ENCODE data around the gene IL21R.
"Not testable (repeated sequence)": the region's sequence is repeated elsewhere in the genome, so short reads cannot be mapped to it uniquely, and the experiment has no call there.

IL21R gene

DNA sequence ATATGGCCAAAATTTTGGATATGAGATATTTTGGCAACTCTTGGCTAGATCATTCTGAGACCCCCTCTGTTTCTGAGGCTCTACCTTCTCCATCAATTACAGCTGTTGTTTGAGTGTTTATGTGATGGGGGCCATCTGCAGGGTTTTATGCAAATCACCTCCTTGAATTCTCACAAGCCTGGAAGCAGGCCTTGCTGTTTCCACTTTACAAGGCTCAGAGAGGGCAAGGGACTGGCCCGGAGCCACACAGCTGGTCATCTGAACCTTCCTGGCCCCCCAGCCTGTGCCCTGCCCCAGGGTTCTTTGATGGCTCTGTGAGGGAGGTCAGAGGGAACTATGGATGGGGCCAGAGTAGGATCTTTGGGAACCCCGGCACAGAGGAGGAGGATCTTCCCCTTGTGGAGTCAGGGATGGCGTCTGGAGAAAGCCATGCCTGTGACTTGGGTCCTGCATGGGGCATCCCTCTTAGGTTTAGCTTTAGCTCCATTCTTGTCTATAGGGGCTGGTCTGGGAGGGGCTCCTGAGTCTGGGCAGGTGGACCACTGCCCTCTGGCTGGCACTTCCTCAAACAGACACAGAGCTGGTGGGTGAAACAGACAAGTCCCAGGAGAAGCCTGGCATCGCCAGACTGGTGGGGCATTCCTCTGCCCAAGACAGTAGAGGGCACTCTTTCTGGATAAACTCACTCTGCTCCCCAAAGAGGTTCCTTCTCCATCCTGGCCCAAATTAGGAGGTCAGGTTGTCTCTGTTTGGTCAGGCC, 26.2 kb downstream of the IL21R start:
- DNase-seq, result no peak

DNA sequence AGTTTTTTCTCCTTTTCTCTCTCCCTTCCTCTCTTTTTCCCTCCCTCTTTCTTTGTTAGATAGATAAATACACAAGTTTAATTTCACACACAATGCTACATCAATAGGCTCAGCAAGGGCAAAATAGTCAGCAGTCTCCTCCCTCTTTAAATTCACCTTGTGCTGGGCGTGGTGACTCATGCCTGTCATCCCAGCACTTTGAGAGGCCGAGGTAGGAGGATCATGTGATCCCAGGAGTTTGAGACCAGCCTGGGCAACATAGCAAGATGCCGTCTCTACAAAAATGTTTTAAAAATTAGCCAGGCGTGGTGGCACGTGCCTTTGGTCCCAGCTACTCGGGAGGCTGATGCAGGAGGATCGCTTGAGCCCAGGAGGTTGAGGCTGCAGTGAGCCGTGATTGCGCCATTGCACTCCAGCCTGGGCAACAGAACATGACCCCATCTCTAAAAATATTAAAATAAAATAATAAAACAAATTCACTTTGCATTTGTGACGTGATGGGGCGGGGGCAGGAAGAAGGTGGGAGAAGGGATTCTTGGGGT, 27.4 kb downstream of the IL21R start:
- no peak for DNase-seq

DNA sequence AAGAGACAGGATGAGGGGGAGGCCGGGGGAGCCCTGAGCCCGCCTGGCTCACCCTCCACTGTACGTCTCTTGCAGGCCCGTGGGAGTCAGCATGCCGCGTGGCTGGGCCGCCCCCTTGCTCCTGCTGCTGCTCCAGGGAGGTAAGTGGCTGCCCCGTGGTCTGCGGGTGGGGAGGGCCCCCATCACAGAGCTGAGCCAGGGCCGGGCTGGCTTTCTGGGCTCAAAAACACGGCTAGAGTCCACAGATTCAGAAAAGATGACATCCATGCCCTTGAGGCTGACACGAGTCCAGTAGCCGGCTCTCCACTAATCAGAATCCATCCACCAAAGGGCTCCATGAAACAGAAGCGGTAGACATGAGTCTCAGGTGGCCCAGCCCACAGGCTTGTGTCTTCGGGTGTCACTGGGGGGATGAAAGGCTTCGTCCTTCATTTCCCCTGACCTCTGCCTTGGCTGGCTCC, 28.0 kb downstream of the IL21R start:
- DNase-seq, result no peak

DNA sequence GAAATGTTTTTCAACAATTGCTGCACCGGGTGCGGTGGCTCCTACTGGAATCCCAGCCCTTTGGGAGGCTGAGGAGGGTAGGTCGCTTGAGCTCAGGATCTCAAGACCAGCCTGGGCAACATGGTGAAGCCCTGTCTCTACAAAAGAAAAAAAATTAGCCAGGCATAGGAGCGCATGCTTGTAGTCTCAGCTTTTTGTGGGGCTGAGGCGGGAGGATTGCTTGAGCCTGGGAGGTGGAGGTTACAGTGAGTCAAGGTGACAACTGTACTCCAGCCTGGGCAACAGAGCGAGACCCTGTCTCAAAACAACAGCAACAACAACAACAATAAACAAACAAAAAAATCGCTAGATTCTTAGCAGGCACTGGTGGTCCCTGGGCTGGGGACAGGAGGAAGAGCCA, 28.5 kb downstream of the IL21R start:
- DNase-seq, result no peak

DNA sequence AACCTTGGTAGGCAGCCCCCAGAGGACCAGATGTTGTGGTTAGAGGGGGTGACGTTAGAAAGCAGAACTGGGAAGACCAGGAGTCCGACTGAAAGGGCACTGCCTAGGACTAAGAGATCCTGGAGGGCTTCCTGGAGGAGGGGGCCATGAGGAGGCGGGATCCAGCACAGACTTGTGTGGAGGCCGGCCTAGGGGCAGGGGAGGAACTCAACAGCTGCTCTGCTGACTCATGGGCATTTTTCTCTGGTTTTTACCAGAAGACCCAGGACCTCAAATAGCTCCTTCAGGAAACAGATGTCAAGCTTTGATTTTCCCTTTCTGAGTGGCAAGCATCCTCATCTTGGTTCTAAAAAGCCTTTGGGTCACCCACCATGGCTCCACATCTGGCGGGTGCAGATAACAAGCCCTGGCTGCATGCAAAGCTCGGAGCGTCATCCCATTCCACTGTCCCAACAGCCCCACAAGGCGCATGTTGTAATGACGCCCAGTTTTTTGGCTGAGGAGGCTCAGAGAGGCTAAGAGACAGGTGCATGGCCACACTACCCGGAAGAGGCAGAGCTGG, 29.0 kb downstream of the IL21R start:
- DNase-seq, result peak; percentile 66

DNA sequence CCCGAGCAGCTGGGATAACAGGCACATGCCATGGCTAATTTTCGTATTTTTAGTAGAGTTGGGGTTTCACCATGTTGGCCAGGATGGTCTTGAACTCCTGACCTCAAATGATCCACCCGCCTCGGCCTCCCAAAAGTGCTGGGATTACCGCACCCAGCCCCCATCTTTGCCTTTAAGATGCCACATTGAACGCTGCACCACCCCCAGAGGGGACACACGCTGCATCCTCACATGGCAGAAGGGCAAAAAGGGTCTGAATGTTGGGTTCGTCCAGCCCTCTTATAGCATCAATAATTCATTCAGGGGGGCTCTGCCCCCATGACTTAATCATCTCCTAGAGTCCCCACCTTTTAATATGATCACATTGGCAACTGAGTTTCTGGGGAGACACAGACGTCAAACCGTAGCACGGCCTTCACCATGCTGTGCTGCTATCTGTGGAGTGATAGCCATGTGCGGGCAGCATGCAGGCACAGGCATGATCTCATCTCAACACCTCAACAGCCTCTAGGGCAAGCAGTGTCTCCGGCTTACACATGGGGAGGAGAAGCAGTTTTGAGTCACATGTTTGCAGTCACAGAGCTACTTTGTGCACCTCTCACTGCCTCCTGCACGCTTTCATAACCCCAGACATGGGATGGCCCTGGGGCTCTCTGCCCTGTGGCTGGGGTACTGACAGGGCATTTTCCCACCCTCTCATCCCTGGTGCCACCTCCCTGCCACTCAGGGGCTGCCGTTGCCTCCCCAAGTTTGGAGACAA, 30.0 kb downstream of the IL21R start:
- DNase-seq, result no peak

DNA sequence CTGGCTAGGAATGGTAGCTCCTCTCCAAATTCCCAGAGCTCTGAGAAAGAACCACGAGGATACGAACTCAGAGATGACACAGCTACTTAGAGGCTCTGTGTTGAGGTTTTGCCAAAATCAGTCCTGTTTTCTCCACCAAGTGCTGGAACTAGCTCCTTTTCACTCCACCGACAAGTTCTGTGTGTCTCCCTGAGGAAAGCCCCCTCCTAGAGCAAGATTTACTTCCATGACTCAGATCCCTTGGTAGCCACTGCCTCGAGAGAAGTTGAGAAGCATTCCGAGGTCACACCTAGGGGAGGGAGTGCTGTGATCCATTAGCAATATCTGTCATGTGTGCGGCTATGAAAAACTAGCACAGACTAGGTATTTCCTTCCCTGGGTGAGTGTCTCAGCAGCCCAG, 30.6 kb downstream of the IL21R start:
- DNase-seq, result no peak

DNA sequence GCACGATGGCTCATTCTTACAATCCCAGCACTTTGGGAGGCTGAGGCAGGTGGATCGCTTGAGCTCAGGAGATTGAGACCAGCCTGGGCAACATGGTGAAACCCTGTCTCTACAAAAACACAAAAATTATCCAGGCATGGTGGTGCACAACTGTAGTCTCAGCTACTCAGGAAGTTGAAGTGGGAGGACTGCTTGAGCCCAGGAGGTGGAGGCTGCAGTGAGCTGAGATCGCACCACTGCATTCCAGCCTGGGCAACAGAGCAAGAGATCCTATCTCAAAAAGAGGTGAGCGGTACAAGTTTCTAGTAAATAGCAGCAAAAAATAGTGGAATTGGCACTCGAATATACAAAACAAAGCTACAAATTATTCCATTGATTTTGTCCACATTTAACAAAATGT, 31.2 kb downstream of the IL21R start:
- DNase-seq, result not testable (repeated sequence)

DNA sequence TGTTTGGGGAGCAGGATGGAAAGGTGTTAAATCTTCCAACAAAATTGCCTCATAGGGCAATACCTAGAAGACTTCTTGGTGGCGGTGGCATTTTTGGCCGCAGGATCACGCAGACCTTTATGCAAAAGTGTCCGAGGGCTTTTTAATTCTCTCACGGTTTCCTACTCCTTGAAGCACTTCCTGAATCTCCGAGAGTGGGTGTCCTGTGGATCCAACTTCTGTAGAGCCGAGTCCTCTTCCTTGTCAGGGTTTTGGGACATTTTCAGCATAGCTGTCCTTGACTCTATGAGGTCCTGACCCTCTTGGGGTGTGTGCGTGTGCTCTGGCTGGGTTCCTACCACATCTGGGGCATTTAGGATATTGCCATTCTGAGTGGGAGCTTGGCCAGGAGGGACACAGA, 31.7 kb downstream of the IL21R start:
- no peak for DNase-seq

DNA sequence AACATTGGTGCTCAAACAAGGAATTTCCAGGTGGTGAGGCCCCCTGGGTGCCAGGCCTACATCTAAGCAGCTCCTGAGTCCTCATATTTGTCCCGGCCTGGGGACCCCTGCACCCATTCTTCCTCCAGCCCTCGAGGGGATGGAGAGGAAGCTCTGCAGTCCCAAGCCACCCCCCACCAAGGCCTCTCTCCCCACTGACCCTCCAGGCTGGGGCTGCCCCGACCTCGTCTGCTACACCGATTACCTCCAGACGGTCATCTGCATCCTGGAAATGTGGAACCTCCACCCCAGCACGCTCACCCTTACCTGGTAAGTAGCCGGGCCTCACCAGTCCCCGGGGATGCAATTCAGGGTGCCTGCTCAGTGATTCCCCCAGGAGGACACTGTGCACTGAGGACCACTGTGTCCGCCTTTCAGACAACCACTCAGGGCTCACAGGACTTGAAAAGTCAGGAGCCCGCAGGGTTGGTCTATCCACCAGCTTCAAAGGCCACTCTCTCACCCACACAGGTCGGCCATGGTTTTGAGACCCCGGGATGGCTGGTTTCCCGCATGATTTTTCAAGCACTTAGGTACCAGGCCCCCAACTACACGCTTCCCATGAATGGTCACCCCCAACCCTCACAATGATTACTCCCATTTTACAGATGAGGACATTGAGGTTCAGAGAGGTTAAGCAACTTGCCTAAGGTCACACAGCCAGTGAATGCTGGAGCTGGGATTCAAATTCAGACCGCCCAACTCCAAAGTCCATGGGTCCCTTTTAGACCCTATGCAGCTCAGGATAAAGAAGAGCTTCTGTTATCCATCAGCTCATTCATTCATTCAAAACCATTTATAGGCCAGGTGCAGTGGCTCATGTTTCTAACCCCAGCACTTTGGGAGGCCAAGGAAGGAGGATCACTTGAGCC, 32.4 kb downstream of the IL21R start:
- DNase-seq, result no peak

DNA sequence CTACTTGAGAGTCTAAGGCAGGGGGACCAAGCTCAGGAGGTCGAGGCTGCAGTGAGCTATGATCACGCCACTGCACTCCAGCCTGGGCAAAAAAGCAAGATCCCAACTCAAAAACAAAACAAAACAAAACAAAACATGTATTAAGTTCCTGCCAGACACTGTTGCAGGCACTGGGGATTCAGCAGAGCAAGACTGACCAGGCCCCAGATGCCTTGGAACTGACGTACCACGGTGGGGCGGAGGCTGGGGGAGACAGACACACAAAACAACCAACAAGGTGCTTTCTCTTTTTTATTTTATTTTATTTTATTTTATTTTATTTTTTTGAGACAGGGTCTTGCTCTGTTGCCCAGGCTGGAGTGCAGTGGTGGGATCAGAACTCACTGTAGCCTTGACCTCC, 33.2 kb downstream of the IL21R start:
- DNase-seq, result not testable (repeated sequence)

DNA sequence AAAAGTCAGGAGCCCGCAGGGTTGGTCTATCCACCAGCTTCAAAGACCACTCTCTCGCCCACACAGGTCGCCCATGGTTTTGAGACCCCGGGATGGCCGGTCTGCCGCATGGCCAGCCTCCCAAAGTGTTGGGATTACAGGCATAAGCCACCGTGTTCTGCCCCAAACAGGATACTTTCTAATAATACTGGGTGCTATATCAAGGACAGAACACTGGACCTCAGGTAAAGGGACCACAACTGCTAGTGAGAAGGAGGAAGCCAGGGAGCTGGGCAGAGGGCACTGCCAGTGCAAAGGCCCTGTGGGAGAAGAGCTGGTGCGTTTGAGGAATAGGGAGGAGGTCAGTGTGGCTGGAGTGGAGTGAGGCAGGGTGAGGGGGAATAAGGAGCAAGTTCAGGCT, 34.1 kb downstream of the IL21R start:
- no peak for DNase-seq

DNA sequence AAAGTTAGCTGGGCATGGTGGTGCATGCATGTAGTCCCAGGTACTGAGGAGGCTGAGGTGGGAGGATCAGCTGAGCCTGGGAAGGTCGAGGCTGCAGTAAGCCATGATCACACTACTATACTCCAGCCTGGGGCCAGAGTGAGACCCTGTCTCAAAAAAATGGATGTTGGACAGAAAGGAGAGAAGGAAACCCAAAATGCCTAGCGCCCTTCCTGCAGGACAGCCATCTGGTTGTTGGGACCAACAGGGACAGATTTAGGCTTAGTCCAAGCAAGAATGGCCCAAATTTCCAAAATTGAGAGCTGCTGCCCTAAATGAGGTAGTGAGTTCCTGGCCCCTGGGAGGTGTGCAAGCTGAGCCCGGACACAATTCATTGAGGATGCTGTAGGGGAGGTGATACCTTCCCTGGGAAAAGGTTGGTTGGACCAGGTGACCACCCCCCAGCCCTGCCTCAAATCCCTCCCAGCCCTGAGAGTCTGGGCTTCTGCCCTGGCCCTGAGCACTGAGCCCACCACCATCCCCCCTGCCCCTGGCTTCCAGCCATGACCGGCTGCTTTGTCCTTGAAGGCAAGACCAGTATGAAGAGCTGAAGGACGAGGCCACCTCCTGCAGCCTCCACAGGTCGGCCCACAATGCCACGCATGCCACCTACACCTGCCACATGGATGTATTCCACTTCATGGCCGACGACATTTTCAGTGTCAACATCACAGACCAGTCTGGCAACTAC, 35.1 kb downstream of the IL21R start:
- no peak for DNase-seq

DNA sequence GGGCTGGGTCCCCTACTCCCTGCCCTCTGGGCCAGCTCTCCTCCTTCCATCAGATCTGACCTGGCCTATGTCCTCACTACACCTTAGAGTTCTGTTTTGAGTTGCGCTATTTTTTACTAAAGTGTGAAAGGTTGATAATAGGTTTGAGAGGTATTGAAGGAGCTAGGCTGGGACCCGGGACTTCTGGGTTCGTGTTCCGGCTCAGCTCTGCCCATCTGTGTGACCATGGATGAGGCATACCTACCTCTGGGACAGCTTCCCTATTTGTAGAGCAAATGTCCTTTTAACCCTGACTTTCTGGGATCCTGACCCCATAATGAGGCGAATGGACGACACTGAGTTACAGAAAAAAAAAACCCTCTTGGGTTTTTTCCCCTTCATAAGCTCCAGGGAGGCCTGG, 36.0 kb downstream of the IL21R start:
- DNase-seq, result no peak

DNA sequence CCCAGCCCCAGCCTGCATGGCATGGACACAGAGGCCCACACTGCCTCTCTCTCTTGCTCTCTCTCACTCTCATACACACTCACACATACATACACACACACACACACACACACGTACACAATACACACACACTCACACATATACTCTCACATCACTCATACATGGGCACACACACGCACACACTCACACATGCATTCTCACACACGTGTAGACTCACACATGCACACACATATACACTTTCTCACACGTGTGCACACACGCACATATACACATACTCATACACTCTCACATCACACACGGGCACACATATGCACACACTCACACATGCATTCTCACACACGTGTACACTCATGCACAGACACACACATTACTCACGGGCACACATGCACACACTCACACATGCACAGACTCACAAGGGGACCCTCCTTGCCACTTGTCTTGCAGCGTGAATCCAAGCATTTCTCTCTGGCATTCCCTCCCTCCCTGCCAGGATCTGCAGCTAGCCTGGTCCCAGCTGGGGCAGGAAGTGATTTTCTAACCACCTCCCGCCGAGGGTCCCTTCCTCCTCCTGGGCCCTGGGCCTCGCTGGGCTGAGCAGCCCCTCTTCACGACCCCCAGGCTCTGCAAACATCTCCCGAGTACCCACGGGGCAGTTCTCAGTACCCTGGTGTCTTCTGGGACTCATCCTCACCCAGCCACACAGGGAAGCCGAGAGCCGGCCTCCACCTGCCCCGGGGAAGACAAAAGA, 37.5 kb downstream of the IL21R start:
- DNase-seq, result no peak

DNA sequence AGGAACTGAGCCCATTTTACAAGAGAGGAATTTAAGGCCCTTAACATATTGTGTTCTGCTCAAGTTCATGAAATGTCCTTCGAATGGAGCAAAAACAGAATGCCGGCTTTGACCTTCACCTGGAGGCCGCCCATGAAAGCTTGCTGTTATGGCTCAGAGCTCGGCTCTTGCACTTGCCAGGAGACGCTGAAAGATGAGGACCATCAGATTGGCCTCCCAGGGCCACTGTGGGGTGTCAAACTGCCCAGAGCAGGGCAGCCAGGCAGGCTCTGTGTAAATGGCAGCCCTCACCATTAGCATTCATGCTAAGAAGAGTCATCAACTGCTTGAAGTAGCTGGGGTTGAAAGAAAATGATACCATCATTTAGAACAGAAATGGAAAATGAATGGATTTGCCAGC, 39.3 kb downstream of the IL21R start:
- no peak for DNase-seq

DNA sequence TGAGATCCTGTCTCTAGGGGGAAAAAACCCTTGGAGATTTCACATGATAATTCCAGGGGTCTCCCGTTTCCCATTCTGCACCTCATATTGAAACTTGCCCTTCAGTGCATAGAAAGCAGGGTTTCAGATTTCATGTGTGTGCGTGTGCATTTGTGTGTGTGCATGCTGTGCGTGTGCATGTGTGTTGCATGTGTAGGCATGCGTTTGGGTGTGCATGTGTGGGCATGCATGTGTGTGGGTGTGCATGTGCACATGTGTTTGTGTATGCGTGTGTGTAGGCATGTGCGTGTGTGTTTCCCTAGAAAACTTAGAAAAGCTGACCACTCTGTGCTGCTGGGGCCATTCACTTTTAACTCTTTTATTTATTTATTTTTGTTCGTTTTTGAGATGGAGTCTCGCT, 40.0 kb downstream of the IL21R start:
- no peak for DNase-seq

DNA sequence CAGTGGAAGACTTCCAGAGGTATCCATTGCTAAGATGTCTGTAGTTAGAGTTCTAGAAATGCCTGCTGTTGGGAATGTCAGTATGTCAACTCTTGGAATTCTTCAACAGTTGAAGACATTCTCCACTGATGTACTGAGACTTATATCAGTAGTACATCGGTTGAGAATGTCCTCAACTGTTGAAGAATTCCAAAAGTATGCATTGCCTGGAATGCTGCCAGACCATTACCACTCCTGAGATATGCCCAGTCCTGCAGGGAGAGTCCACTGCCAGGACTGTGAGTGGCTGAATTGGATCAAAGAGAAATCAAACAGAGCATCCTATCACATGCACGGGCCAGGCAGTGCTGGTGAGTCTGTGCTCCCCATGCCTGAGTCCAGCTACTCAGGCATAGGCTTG, 42.0 kb downstream of the IL21R start:
- DNase-seq, result no peak

DNA sequence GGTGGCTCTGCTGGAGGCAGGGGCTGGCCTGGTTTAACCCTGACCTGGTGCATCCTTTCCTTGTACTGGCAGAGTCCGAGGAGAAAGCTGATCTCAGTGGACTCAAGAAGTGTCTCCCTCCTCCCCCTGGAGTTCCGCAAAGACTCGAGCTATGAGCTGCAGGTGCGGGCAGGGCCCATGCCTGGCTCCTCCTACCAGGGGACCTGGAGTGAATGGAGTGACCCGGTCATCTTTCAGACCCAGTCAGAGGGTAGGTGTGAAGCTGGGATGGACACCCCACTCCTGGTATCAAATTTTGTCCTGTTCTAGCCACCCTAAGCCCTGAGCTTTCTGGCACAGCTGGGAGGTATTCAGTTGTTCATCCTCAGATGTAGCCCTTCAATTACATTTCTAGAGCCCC, 42.5 kb downstream of the IL21R start:
- no peak for DNase-seq

DNA sequence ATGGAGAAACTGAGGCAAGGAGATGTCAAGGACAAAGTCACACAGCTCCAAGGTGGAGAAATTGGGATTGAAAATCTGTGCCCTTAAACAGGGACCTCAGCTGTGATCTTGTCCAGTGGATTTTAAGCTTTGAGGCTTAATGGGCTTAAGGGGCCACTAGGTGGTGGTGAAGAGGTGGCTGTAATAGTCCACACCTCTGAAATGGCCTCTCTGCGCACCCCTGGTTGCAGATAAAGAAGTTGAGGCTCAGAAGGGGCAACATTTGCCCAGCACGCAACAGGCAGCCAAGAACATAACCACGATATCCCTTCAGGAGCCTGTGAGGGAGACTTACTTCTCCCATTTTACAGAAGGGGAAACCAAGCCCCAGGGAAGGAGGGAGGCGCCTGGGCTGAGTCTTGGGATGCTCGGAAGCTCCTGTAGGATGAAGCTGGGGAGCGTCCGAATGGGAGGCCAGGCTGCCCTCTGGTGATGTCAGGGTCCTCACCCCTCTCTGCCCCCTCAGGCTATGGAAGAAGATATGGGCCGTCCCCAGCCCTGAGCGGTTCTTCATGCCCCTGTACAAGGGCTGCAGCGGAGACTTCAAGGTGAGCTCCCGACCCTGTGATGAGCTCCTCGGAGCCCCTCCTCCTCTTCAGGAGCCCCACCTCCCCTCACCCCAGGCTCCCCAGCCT, 43.7 kb downstream of the IL21R start:
- no peak for DNase-seq

DNA sequence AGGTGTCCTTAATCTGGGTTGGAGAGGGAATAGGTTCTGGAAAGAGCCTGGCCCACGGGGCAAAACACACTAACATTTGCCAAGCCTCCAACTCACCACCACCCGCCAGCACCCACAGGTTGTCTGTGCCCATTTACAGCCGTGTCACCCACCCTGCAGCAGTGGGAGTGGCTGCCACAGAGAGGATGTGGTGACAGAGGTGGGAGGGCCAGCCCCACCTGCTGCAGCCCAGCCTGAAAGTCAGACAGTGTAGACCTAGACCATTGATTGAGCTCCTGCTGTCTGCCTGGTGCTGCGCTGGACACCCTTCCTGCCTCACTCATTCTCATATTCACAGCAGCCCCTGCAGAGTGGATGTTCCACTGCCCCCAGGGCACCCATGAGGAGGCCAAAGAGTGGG, 44.7 kb downstream of the IL21R start:
- DNase-seq, result no peak
